Uterus (tissue), 2 donors: ENCODE results near the gene ARMC2.

Source experiments
- CTCF ChIP-seq, 4 experiments: fragments of 200-600 bp in 2 of 4; fragments of 450-650 bp in 2 of 4; sonication (generic) in 2 of 4; IDR thresholded peaks; one replicate each; pipeline ENCODE4 v1.5.1; 2016 to 2019; ENCODE audit warnings: antibody characterized with exemption in 4 of 4, mild to moderate bottlenecking in 2 of 4, moderate library complexity in 1 of 4
- POLR2A ChIP-seq, 2 donors: fragments of 450-650 bp; IDR thresholded peaks; one replicate each; pipeline ENCODE4 v1.6.1; 2016; ENCODE audit warnings: antibody characterized with exemption in 2 of 2, mild to moderate bottlenecking in 1 of 2, moderate library complexity in 1 of 2

GRCh38 chr6:108837236-108837971 lies 10.8 kb upstream of the ARMC2 start:
- TF ChIP-seq CTCF (IDR thresholded peaks at IDR 0.05) (no peak), POLR2A (IDR thresholded peaks at IDR 0.05) (no peak)
